ENCODE measurements around the gene CFAP52. TPM values are rescaled to one million over a fixed set of nuclear protein-coding genes. Genes with fewer than 3 reads are reported as not detected.

CFAP52 gene
- total and polyA plus RNA-seq, 2 donors (not counting 3 experiments of a cell fraction or from before 2014, with no cell fraction given) = not detected

GRCh38 chr17:9628509-9628908 lies 52.1 kb downstream of the CFAP52 start:
- Histone ChIP-seq H3K9me1 (replicated peaks; ENCODE audit: control insufficient read depth, extremely low read depth, insufficient read depth, low read length) (no peaks in the 10 kb centered on the region), H3K4me3 (replicated peaks in 1 of 3; ENCODE audit: insufficient read depth in 1 of 3, low read depth in 1 of 3, low read length in 3 of 3) (no peak overlapping the region), H3K36me3 (ENCODE audit: control insufficient read depth in 2 of 2, extremely low read depth in 1 of 2, insufficient read depth in 2 of 2, low read length in 2 of 2) (no peaks in the 10 kb centered on the region), H3K9me3 (replicated peaks; ENCODE audit: control insufficient read depth, insufficient read depth, low read length) (peaks cover 2% of the 10 kb centered on the region), H2AFZ (ENCODE audit: low read depth, low read length) (no peak overlapping the region), H3K27ac (ENCODE audit: insufficient read depth, low read depth, low read length) (no peak overlapping the region), H3K79me2 (ENCODE audit: control insufficient read depth, insufficient read depth, low read length) (no peaks in the 10 kb centered on the region), H3K4me2 (ENCODE audit: insufficient read depth, low read length) (no peak overlapping the region), H3K27me3 (ENCODE audit: control insufficient read depth in 2 of 2, insufficient read depth in 2 of 2, low read length in 2 of 2) (no peaks in the 10 kb centered on the region), H3K9ac (replicated peaks; ENCODE audit: extremely low read depth, insufficient read depth, low read length) (no peak overlapping the region), H4K20me1 (replicated peaks; ENCODE audit: control insufficient read depth, extremely low read depth, insufficient read depth, low read length) (no peaks in the 10 kb centered on the region), H3K4me1 (ENCODE audit: control insufficient read depth, extremely low read depth, insufficient read depth, low read length) (no peaks in the 10 kb centered on the region)
- intact Hi-C loops (cut with micrococcal nuclease) (no loop called here), dilution Hi-C loops (cut with MboI; ENCODE audit: extremely low pct_ligation_motif_present, low sequenced_read_pairs) (no loop called here)
- TF ChIP-seq JUN (IDR thresholded peaks at IDR 0.05; ENCODE audit: borderline replicate concordance, insufficient read depth, insufficient read length, low read depth) = no peak
- no peak for TF ChIP-seq POLR2A (IDR thresholded peaks at IDR 0.05; ENCODE audit: low read depth, low read length)
- no peak for TF ChIP-seq GATA2 (IDR thresholded peaks at IDR 0.05; ENCODE audit: insufficient read depth, insufficient read length, low read depth, low read length)
- TF ChIP-seq, protein P1, sequence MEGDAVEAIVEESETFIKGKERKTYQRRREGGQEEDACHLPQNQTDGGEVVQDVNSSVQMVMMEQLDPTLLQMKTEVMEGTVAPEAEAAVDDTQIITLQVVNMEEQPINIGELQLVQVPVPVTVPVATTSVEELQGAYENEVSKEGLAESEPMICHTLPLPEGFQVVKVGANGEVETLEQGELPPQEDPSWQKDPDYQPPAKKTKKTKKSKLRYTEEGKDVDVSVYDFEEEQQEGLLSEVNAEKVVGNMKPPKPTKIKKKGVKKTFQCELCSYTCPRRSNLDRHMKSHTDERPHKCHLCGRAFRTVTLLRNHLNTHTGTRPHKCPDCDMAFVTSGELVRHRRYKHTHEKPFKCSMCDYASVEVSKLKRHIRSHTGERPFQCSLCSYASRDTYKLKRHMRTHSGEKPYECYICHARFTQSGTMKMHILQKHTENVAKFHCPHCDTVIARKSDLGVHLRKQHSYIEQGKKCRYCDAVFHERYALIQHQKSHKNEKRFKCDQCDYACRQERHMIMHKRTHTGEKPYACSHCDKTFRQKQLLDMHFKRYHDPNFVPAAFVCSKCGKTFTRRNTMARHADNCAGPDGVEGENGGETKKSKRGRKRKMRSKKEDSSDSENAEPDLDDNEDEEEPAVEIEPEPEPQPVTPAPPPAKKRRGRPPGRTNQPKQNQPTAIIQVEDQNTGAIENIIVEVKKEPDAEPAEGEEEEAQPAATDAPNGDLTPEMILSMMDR (IDR thresholded peaks at IDR 0.05; ENCODE audit: extremely low read depth in 1 of 2, insufficient read depth in 1 of 2, low read depth in 1 of 2, low read length in 2 of 2) = no peak
- TF ChIP-seq, protein P2, sequence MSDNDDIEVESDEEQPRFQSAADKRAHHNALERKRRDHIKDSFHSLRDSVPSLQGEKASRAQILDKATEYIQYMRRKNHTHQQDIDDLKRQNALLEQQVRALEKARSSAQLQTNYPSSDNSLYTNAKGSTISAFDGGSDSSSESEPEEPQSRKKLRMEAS (IDR thresholded peaks at IDR 0.05; ENCODE audit: insufficient read depth, insufficient read length) = no peak
- TF ChIP-seq FOS (IDR thresholded peaks at IDR 0.05; ENCODE audit: borderline replicate concordance, insufficient read depth, low read length) = no peak
- TF ChIP-seq MYC (IDR thresholded peaks at IDR 0.05; ENCODE audit: low read depth, low read length) = no peak
- TF ChIP-seq EZH2 (IDR thresholded peaks at IDR 0.05; ENCODE audit: borderline replicate concordance, low read depth, low read length, severe bottlenecking) = no peak
- no peak for TF ChIP-seq POLR2AphosphoS5 (IDR thresholded peaks at IDR 0.05; ENCODE audit: insufficient read depth, low read depth, low read length)
- ChIA-PET CTCF (no interaction called here), POLR2A (no interaction called here)
- BruUV-seq (replicated peaks) = no TSS peak
- FAIRE-seq (no peak), DNase-seq (ENCODE audit: low read depth, low spot score) (no peak)

Measured in endothelial cell of umbilical vein (primary cell).